Head of caudate nucleus (tissue), 42 donors: ENCODE measurements around the gene CLSTN3.
A peak's percentile ranks its signal among the peaks of the same experiment; 100 is the strongest.

ENCODE experiments used
- DNase-seq, 42 donors: peaks; one replicate each; pipeline versions ENCODE4 v3.0.0 to v3.0.0-alpha.2; 2020 to 2021; ENCODE audit warnings: mixed read lengths in 7 of 42
- intact Hi-C: fragments of 100-400 bp; cut with DNase I; formaldehyde crosslinking; loops from one replicate; pipeline ENCODE4 v1.15.0; 2022

CLSTN3 gene

DNA sequence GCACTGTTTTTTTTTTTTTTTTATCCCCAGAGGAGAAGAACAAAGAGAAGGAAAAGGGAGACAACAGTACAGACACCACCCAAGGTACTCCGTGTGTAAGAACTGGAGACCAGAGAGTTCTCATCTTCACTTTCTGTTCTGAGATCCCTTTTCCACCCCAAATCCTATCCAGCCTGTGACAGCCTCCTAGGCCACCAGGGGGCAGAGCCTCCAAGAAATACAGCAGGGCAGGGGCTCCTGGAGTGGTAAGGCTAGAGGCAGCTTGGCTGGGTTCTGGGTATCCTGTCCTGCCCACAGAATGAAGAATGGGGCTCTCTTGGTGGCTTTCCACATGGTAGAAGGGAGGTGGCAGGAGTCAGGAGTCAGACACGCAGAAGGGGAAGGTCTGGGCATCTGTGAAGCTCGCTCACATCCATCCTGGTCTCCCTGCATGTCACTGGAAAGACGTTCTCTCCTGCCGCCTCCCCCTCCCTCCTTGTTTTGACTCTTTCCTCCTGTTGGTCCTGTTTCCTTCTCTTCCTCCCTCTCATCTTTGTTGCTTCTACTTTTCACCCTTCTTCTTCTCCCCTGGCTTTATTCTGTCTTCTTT, 12.0 kb downstream of the CLSTN3 start:
- DNase-seq, result peak in 36 of 42 donors; percentile 22 to 78 (median 60)
- intact Hi-C loops, result loop anchor here (5.0 kb wide), 1 partner anchor 45 kb away; the partner anchor contains the start of gene PEX5

DNA sequence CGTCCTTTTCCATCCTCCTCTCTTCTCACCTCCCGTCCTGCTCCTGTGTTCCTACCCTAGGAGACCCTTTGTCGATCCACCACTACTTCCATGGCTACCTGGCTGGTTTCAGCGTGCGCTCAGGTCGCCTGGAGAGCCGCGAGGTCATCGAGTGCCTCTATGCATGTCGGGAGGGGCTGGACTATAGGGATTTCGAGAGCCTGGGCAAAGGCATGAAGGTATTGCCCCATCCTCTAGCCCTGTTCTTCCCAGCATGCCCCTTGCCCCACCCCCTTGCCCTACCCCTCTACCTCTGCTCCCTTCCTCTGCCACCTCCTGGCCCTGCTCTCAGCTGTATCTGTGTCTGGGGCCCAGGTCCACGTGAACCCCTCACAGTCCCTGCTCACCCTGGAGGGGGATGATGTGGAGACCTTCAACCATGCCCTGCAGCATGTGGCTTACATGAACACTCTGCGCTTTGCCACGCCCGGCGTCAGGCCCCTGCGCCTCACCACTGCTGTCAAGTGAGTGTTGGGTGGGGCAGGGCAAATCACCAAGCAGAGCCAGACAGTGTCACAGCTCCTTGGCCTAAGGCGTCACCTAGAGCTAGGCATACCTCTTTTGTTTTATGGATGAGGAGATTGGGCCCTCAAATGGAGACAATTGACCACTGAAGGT, 12.8 kb downstream of the CLSTN3 start:
- no peak for DNase-seq
- intact Hi-C loops, result loop anchor here (5.0 kb wide), 1 partner anchor 44 kb away; the partner anchor contains the start of gene PEX5

DNA sequence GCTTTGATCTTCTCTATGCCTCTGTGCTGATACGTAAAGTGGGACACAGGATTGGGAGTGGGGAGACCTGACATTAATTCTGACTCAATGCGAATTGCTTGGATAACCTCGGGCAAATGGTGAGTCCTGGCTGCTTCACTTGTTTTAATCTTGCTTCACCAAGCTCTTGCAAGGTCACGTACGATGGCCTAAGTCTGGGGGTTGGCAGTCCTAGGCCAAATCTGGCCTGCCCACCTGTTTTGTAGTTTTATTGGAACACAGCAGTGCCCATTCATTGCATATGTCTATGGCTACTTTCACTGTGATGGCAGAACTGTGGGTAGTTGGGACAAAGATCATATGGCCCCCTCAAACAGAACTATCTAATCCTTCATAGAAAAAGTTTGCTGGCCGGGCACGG, 13.4 kb downstream of the CLSTN3 start:
- no peak for DNase-seq
- intact Hi-C loops, result loop anchor here (5.0 kb wide), 1 partner anchor 44 kb away; the partner anchor contains the start of gene PEX5

DNA sequence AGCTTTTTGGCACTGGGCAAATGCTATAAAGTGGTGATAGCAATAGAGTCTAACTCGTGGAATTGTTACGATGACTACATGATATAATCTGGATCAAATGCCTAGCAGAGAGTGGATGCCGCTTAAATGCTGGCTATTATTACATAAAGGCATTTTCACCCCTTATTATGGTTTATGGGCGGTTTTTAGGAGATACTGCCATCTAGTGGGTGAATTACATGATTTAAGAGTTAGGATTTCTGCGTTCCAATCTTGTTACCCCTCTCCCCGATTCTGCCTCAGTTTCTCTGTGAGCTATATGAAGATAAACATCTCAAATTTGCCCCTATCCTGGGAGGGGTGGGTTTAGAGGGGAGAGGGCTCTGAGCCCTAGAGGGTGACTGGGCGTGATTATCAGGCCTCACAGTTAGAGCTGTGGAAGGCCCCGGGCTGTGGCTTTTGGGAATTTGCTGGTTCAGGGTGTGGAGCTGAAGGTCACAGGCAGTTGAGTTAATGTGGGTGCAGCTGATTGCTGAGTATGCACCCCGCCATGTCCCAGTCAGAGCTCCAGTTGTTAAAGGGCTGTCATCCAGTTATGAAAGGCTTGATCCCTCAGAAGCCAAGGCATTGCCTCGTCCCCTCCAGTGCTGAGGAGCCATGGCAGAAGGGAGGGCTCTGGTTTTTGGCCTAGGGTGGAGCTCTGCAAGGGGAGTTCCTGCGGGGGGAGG, 14.4 kb downstream of the CLSTN3 start:
- intact Hi-C loops, result loop anchor here (5.0 kb wide), 1 partner anchor 43 kb away; the partner anchor contains the start of gene PEX5
- peak in 2 of 42 donors; percentile 10 to 30 for DNase-seq

DNA sequence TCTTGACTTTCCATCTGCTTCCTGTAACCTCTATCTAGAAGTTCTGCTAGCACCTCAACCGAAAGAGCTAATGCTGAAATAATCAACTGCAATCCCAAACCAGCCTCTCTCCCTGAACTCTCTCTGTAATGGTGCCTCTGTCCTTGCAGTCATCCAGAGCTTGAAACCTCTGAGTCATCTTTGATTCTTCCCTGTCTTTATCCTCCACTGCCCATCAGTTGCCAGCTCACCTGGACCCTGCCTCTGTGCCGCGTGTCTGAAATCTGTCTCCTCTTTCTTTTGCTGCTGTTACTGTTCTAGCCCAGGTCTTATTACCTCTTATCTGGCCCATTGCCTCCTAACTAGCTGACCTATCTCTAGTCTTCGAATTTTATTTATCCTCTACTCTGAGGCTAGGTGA, 15.5 kb downstream of the CLSTN3 start:
- intact Hi-C loops, result no loop called here
- DNase-seq, result no peak

DNA sequence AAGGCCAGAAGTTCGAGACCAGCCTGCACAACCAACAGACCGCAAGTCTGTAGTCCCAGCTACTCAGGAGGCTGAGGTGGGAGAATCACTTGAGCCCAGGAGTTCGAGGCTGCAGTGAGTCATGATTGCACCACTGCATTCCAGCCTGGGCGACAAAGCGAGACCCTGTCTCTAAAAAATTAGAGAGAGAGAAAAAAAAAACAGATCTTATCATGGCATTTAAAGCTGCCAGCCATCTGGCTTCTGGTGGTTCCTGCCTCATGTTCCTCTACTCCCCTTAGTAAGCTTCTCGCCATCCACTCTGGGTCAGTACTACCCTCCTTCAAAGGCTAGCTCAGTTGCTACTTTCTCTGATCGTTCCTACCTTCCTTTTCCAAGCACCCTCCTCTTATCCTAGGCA, 16.1 kb downstream of the CLSTN3 start:
- intact Hi-C loops, result no loop called here
- peak in 1 of 42 donors; percentile 8 for DNase-seq

DNA sequence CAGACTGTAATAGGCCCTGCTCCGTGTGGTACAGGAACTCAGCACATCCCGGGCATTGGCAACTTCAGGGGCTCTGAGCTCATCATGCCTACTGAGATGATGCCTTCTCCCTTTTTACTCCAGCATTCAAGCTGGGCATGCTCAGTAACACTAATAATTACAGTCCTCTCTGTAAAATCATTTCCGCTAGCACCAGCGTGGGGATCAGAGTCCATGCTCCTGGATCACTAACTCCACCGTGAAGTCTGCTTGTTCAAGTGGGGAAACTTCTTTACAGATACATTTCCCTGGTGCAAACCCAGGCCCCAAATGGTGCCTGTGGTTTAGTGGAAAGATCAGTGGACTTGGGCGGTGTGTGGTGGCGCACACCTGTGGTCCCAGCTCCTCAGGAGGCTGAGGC, 16.7 kb downstream of the CLSTN3 start:
- DNase-seq, result no peak
- intact Hi-C loops, result no loop called here

DNA sequence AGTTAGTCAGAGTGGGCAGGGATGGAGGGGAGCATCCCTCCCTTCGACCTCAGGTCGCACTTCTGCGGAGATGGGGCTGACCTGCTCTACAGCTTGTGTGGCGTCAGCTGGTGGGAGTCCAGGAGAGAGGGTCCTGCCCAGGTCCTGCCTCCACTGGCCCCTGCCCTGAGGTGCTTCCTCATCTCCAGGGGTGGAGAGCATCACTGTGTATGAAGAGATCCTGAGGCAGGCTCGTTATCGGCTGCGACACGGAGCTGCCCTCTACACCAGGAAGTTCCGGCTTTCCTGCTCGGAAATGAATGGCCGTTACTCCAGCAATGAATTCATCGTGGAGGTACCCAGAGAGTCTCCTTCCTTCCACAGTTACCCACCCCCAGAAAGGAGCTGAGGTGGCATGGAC, 20.2 kb downstream of the CLSTN3 start:
- intact Hi-C loops, result no loop called here
- DNase-seq, result no peak

DNA sequence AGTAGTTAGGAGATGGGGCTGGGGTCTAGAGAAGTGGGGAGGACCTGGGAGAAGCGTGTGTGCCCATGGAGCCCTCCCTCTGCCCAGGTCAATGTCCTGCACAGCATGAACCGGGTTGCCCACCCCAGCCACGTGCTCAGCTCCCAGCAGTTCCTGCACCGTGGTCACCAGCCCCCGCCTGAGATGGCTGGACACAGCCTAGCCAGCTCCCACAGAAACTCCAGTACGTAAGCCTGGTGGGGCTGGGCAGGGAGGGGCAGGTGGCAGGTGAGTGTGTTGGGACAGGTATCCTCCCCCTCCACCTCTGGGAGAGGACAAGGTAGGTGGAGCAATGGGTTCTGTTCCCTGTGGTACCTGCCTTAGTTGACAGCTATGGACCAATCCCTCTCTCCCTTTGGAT, 20.7 kb downstream of the CLSTN3 start:
- intact Hi-C loops, result no loop called here
- DNase-seq, result peak in 1 of 42 donors; percentile 34

DNA sequence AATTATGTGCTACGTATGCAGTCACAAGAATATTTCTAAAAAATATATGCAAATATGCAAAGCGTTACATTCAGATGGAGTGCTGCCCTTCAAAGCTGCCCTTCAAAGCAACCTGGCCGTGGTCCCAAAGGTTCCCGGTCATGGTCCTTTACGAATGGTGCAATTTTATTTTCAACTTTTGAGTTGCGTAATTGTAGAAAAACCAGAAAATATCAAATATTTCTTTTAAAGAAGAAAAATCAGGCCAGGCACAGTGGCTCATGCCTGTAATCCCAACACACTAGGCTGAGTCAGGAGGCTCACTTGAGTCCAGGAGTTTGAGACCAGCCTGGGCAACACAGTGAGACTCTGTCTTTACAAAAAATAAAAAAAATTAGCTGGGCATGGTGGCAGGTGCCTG, 21.4 kb downstream of the CLSTN3 start:
- DNase-seq, result peak in 1 of 42 donors; percentile 41
- intact Hi-C loops, result no loop called here

DNA sequence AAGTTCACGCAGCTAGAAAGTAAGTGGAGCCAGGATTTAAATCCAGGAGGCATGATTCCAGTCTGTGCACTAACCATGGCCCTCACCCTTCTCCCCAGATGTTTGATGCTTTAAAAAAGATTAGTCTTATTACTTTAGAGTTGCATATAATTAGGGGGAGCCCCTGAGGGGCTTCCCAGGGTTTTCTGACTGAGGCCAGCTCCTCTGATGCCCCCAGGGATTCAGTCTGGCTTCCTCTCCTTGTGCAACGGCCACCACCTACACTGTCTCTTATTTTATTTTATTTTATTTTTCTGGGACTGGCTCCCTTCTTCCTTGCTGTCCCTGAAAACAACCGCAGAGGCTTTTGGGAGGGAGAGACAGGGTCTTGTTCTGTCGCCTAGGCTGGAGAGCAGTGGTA, 22.6 kb downstream of the CLSTN3 start:
- intact Hi-C loops, result no loop called here
- DNase-seq, result no peak

DNA sequence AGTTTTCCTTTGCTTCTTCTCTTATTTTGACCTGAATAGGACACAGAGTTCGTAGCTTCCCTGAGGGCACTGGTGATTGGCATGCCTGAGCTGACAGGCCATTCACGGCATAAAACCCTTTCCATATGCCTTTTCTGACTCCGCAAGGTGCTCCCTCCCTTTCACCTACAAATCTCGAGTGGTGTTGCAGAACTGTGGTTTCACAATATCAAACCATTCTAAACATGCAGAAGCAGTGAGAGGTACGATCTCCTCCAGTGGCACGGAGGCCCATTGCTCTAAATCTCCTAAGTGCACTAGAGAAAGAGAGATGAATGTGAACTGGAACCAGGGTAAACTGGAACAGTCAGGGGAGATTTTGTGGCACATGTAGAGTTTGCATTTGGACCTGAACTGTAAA, 23.9 kb downstream of the CLSTN3 start:
- intact Hi-C loops, result no loop called here
- DNase-seq, result no peak

DNA sequence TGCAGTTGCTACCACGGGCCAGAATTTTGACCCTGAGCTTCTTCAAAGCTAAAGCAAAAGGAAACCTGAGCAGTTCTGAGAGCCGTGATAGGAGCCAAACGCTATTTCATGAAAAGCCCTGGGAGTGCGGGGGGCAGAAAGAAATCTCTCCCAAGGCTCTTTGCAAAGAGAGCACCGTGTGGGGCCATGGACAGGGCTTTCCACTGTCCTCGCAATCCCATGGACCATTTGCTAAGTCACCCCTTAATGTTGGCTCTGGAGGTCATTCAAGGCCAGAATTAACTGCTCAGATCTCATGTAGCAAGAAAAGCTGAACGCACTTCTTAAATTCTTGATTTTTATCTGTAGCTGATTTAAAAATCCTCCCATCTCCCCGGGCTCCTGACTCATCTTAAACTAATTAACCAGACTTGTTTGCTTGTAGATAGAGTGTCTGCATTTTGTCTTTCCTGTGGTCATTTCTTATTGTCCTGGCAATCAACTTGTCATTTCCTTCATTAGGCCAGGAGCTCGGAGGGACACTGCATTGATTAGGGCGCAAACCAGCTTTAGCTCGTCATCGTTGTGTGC, 24.8 kb downstream of the CLSTN3 start:
- intact Hi-C loops, result no loop called here
- peak in 1 of 42 donors; percentile 35 for DNase-seq

DNA sequence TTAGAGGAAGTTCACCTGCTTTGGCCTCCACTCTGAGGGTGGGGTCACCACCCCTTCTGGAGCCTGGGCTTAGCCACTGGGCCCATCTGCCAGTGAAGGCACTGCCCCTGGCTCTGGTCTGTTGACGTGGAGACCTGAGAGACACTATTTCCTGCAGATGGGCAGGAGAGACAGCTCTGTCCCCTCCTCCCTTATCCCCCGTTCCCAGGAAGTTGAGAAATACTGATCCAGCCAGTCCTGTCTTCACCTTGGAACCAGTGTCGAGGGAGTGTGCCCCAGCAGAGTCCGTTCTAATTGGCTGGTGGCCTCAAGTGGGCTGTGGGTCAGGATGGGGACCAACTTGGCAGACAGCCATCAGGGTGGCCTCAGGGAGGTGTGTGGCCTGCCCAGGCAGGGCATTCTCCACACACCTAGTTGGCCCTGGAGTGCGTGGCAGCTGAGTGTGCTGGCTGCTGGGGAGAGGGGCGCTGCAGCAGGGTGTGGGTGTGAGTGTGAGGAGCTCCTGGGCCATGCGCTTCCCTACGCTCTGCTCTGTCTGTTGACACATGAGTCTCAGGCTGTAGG, 25.4 kb downstream of the CLSTN3 start:
- intact Hi-C loops, result no loop called here
- peak in 9 of 42 donors; percentile 29 to 67 (median 54) for DNase-seq

DNA sequence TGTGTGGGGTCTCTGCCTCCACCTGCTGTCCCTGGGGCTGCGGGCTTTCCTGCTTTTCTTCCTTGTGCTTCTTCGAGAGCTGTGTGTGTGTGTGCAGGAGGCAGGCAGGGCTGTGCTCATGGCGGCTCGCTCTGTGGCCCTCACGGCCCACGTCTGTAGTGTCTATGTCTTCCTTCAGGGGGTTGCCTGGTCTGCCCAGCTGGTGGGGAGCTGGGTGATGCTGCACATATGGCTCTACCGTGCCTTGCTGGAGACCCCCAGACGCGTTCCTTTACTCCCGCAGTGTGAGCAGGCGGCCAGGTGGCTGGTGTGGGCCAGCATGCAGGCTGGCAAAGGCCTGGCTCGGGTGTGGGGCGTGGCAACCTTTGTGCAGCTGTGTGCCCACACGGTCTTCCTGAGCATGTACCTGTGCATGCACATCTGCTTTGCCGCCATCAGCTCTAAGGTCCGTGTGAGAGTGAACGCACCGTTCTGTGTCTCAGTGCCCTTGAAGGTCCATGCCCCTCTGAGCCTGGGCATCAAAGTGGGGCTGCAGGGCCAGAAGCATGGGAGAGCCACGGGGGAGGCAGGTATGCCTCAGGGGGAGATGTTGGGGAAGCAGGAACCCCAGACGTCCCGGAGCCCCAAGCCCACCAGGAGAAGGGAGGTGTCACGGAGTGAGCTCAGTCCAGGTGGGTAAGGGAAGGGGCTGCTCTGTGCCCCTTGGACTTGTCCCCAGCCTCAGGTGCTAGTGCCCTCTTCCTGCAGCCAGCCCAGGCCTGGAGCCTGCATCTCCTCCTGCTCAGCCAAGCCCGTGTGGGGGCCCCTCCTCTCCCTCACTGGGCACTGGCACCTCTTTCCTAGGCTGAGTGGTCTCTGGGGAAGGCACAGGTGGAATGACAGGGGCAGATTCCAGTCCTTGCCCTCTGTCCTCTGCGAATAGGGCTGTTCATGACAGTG, 26.4 kb downstream of the CLSTN3 start:
- peak in 1 of 42 donors; percentile 33 for DNase-seq
- intact Hi-C loops, result no loop called here

DNA sequence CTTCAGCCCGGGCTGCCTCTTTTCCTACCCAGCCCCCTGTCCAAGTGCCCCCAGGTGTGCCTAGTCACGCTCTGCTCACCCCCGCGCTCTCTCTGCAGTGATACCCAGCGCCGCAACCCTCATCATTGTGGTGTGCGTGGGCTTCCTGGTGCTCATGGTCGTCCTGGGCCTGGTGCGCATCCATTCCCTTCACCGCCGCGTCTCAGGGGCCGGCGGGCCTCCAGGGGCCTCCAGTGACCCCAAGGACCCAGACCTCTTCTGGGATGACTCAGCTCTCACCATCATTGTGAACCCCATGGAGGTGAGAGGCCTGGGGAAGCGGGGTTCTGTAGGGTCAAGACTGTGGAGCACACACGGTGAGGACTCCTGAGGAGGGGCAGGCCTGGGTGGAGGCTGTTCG, 27.2 kb downstream of the CLSTN3 start:
- peak in 1 of 42 donors; percentile 19 for DNase-seq
- intact Hi-C loops, result no loop called here

DNA sequence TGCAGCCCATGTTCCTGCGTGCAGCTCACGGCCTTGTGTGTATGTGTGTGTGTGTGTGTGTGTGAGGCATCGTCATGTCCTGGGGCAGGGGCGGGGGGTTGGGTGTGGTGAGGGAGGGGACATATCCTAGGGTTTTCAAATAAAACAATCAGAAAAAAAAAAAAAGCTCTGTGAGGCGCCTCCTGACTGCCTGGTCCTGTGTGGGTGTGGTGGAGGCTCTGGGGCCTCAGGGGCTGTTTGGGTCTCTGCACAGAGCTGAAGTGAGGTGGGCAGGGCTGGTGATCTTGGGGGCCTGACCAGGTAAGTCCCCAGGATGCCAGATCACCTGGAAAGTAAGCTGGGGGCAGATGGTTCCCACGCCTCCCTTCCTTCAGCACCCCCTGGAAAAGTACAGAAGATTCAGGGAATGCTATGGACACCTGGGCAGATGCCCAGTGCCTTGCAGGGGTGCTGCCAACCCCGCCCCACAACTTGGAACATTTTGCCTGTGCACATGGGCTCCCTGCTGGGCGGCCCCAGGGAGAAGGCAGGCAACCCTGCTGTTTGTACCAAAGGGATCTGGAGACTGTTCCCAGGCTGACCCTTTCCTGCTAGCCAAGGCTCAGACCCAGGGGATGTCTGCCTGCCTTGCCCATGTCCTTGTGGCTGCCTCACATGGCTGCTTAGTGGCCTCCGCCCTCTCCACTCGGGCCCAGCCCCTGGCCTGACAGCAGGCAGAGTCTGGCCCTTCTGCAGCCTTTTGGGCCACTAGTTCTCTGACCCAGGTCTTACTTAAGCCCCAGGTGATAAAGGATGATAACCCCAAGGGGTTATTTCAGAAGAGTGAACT, 28.8 kb downstream of the CLSTN3 start:
- intact Hi-C loops, result no loop called here
- no peak for DNase-seq

DNA sequence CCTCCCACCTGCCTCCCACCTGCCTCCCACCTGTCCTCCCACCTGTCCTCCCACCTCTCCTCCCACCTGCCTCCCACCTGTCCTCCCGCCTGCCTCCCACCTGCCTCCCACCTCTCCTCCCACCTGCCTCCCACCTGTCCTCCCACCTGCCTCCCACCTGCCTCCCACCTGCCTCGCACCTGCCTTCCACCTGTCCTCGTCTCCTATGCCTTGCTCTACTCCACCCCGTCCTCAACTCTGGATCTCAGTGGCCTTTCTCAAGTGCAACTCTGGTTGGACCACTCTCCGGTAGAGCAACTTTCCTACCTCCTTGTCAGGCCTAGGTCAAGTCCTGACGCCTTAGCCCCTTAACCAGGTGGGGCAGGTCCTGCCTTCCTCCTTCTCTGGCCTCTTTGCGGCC, 30.0 kb downstream of the CLSTN3 start:
- DNase-seq, result no peak

More for the DNA sequence above, 30.0 kb downstream of the CLSTN3 start:
- intact Hi-C loops, result no loop called here
